SK-N-SH (cell line): ENCODE results near the gene PITPNM1. TPM values are rescaled to one million over a fixed set of nuclear protein-coding genes. Genes with fewer than 3 reads are reported as not detected.
A peak's percentile ranks its signal among the peaks of the same experiment; 100 is the strongest.

Source experiments
- CTCF ChIA-PET: fragments of 300-600, 350-600 bp; formaldehyde crosslinking; extraction: SDS; loops from one replicate; lab custom pipeline; 2021; lab: Yijun Ruan, JAX
- POLR2A ChIA-PET: fragments of 350-600 bp; sonication (Branson Sonifier 250); formaldehyde crosslinking; extraction: SDS; loops from one replicate; lab custom pipeline; 2020; ENCODE audit warnings: antibody characterized with exemption, inconsistent platforms; lab: Yijun Ruan, JAX
- DNase-seq: peaks from one replicate; pipeline ENCODE4 v3.0.0; 2012
- H2AFZ ChIP-seq: fragments of 200-600 bp; sonication (generic); 2 replicates; pipeline ENCODE4 v1.8.1; 2016; ENCODE audit warnings: antibody characterized with exemption, mild to moderate bottlenecking, low read depth
- H3F3A ChIP-seq: fragments of 200-600 bp; sonication (generic); replicated peaks from 2 replicates; pipeline ENCODE3; 2016; ENCODE audit warnings: antibody characterized with exemption, mild to moderate bottlenecking; ENCODE audit not compliant: insufficient read depth
- H3K27ac ChIP-seq, 2 experiments: fragments of 200-500 bp in 1 of 2; fragments of 200-600 bp in 1 of 2; sonication (Bioruptor generic) in 1 of 2; sonication (generic), shearing (Covaris generic) in 1 of 2; 2 replicates each; pipeline versions ENCODE4 v1.5.1 to v1.6.1; 2014 to 2016; ENCODE audit warnings: low read depth in 2 of 2, inconsistent platforms in 1 of 2, low read length in 1 of 2, mild to moderate bottlenecking in 1 of 2, mixed read lengths in 1 of 2
- H3K27me3 ChIP-seq: fragments of 200-600 bp; sonication (generic), shearing (Covaris generic); 2 replicates; pipeline ENCODE4 v1.6.1; 2016; ENCODE audit warnings: mixed run types; ENCODE audit not compliant: insufficient read depth
- H3K36me3 ChIP-seq, 2 experiments: fragments of 200-500 bp in 1 of 2; fragments of 200-600 bp in 1 of 2; sonication (Bioruptor generic) in 1 of 2; sonication (generic) in 1 of 2; replicated peaks in 1 of 2; 2 replicates each; pipeline versions ENCODE3 to v1.5.1; 2014 to 2016; ENCODE audit warnings: low read length in 1 of 2, mild to moderate bottlenecking in 1 of 2; ENCODE audit not compliant: insufficient read depth in 2 of 2, control insufficient read depth in 1 of 2
- H3K4me1 ChIP-seq, 2 experiments: fragments of 200-500 bp in 1 of 2; fragments of 200-600 bp in 1 of 2; sonication (Bioruptor generic) in 1 of 2; sonication (generic), shearing (Covaris generic) in 1 of 2; 2 replicates each; pipeline versions ENCODE4 v1.5.1 to v1.6.1; 2014 to 2016; ENCODE audit warnings: low read depth in 1 of 2, low read length in 1 of 2, mixed run types in 1 of 2; ENCODE audit not compliant: insufficient read depth in 2 of 2, control insufficient read depth in 1 of 2
- H3K4me2 ChIP-seq: fragments of 200-600 bp; sonication (generic), shearing (Covaris generic); 2 replicates; pipeline ENCODE4 v1.6.1; 2017; ENCODE audit warnings: mixed run types
- H3K4me3 ChIP-seq, 2 experiments: fragments of 200-500 bp in 1 of 2; fragments of 200-600 bp in 1 of 2; sonication (Bioruptor generic) in 1 of 2; sonication (generic), shearing (Covaris generic) in 1 of 2; 2 replicates each; pipeline versions ENCODE4 v1.5.1 to v1.8.1; 2014 to 2016; ENCODE audit warnings: low read depth in 2 of 2, inconsistent platforms in 1 of 2, low read length in 1 of 2, mild to moderate bottlenecking in 1 of 2, mixed read lengths in 1 of 2, moderate library complexity in 1 of 2
- H3K79me2 ChIP-seq: fragments of 200-600 bp; sonication (generic); 2 replicates; pipeline ENCODE4 v1.8.1; 2017; ENCODE audit warnings: mild to moderate bottlenecking; ENCODE audit not compliant: insufficient read depth
- H3K9ac ChIP-seq: fragments of 200-600 bp; sonication (generic); 2 replicates; pipeline ENCODE4 v1.6.1; 2017; ENCODE audit warnings: mixed run types
- H3K9me2 ChIP-seq: fragments of 200-600 bp; sonication (generic); 2 replicates; pipeline ENCODE4 v1.6.1; 2017; ENCODE audit warnings: mixed run types
- H3K9me3 ChIP-seq: fragments of 200-600 bp; sonication (generic); 2 replicates; pipeline ENCODE4 v1.6.1; 2017; ENCODE audit warnings: mixed run types, mild to moderate bottlenecking, moderate library complexity
- H4K20me1 ChIP-seq: fragments of 200-600 bp; sonication (generic); 2 replicates; pipeline ENCODE4 v1.6.1; 2017; ENCODE audit warnings: mild to moderate bottlenecking, mixed run types; ENCODE audit not compliant: insufficient read depth
- CTCF ChIP-seq: fragments of 200-600 bp; sonication (generic); IDR thresholded peaks from 2 replicates; pipeline ENCODE4 v1.6.1; 2017; ENCODE audit warnings: antibody characterized with exemption, mild to moderate bottlenecking, moderate library complexity
- EZH2phosphoT487 ChIP-seq: fragments of 200-600 bp; sonication (generic); IDR thresholded peaks from 2 replicates; pipeline ENCODE4 v1.6.1; 2017; ENCODE audit warnings: low read depth, mixed run types, mild to moderate bottlenecking, antibody characterized with exemption, moderate library complexity, borderline replicate concordance
- GATA2 ChIP-seq: sonication (generic); formaldehyde crosslinking; IDR thresholded peaks from 2 replicates; pipeline ENCODE4 v1.5.0; 2020; ENCODE audit warnings: mild to moderate bottlenecking, missing genetic modification reagents
- REST ChIP-seq: IDR thresholded peaks from 2 replicates; pipeline ENCODE4 v1.6.1; 2012; ENCODE audit warnings: mild to moderate bottlenecking, low read depth, low read length, moderate library complexity
- RXRA ChIP-seq: IDR thresholded peaks from 2 replicates; pipeline ENCODE4 v1.4.0; 2012; ENCODE audit warnings: low read depth, mild to moderate bottlenecking, borderline replicate concordance
- USF1 ChIP-seq: IDR thresholded peaks from 2 replicates; pipeline ENCODE4 v1.4.0; 2012; ENCODE audit warnings: low read depth, borderline replicate concordance
- WGBS: methylation state at CpG from one replicate; pipeline ENCODE4 v1.1.6; 2017; ENCODE audit warnings: low lambda C conversion rate; 5-methylcytosine and 5-hydroxymethylcytosine counted together
- polyA plus RNA-seq, 3 experiments: library from polyadenylated mRNA; depleted of rRNA; stranded (reverse); fragments of >200 nt; gene quantifications; 2 replicates each; pipeline ENCODE4 v1.2.3, GENCODE V29; 2012

The PITPNM1 gene
- polyA plus RNA-seq, 1 of the 3 experiments (the other 2 are of a cell fraction), result 24.2 TPM

- Histone ChIP-seq H2AFZ (peak overlapping the region; percentile 100), H3F3A (peaks cover 10% of the 10 kb centered on the region), H3K4me1 (peaks cover 0 to 27% of the 10 kb centered on the region in 2 experiments; a peak in 1 of 4 replicates), H3K36me3 (no peaks in the 10 kb centered on the region), H3K9me2 (no peaks in the 10 kb centered on the region), H4K20me1 (no peaks in the 10 kb centered on the region), H3K4me3 (peak overlapping the region; percentile 73 to 90), H3K9ac (peak overlapping the region; percentile 79; the same call in 1 of the 2 replicates), H3K9me3 (no peaks in the 10 kb centered on the region), H3K79me2 (peaks cover 7% of the 10 kb centered on the region; the same call in 1 of the 2 replicates), H3K27ac (peak overlapping the region; percentile 66 to 72; a peak in 3 of 4 replicates), H3K4me2 (peak overlapping the region; percentile 90), H3K27me3 (no peaks in the 10 kb centered on the region)
- DNase-seq, result no peak
- TF ChIP-seq REST (no peak), USF1 (0 out of 2 replicates have a peak, but pooled peaks have one; percentile 1), CTCF (peak; percentile 8; the same call in 1 of the 2 replicates), EZH2phosphoT487 (no peak), GATA2 (CRISPR knock-in tag) (no peak), RXRA (no peak)
- ChIA-PET POLR2A (interaction anchor here (1.3 to 2.9 kb wide), 3 partner anchors 14 to 78 kb away, joined by 5 to 13 read pairs (median 6); partner anchors contain the start of genes AIP, PPP1CA and RAD9A), CTCF (interaction anchor here (0.7 to 3.4 kb wide), 11 partner anchors 11 to 92 kb away, joined by 3 to 32 read pairs (median 4); partner anchors contain the start of genes PITPNM1, PPP1CA and RAD9A)
- 35% methylated on average over 7 of the region's 9 CpGs for WGBS
These were observed 35.7 kb downstream of the PITPNM1 start for GRCh38 chr11:67469508-67469811.
